Activated T-cell treated with anti-CD3 and anti-CD28 coated beads, Interleukin-2, amount 50 U/mL, for 1 hour (primary cell): ENCODE measurements around the gene AUNIP.

Source experiments
- DNase-seq: peaks from one replicate; pipeline ENCODE4 v3.0.0-alpha.2; 2020

AUNIP gene

DNA sequence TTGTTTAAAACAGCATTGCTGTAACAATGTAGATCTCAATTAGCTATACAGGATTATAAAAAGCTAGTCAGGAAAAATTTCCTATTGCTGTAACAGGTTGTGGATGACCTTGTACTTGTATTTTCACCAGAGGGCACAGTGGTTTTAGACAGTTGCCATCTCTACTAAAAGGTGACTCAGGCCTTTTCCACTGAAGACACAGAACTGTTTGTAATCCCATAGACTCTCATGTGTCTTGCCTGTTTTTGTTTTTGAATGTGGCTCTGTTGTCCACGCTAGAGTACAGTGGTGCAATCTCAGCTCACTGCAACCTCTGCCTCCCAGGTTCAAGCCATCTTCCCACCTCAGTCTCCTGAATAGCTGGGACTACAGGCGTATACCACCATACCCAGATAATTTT, 33.7 kb downstream of the AUNIP start:
- no peak for DNase-seq

DNA sequence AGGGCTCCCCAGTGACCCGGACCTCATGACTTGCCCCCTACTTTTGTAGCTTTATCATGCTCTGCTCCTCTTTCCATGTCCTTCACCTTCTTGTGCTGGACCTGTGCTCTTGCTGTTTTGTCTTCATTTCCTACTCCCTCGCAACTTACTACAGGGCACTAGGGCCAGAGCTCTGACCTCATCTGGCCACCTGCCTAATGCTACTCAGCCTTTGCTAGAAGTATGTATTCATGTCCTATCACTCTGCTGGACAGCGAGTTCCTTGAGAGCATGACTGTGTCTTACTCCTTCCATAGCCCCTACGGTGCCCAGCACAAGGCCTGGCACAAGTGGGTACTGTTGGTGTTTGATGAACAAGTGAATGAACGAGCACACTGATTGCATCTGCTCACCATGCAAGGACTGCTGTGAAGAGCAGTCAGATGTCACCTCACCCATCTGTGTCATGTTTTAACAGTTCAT, 37.6 kb downstream of the AUNIP start:
- no peak for DNase-seq

DNA sequence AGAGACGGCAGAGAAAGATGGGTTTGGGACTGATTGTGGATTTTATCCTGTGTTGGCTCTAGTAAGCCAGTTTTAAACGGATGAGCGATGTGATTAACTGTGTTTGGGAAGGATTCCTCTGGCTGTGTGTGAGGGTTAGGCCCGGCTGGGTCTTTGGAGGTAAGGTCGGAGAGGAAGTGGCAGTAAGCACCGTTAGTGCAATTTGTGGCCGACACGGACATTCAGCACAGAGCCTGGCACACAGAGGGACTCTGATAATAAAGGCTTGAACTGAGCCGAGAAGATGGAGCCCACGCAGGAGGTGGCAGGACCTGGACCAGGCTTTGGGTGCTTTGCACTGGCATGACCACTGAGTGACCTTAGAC, 38.2 kb downstream of the AUNIP start:
- DNase-seq, result no peak

DNA sequence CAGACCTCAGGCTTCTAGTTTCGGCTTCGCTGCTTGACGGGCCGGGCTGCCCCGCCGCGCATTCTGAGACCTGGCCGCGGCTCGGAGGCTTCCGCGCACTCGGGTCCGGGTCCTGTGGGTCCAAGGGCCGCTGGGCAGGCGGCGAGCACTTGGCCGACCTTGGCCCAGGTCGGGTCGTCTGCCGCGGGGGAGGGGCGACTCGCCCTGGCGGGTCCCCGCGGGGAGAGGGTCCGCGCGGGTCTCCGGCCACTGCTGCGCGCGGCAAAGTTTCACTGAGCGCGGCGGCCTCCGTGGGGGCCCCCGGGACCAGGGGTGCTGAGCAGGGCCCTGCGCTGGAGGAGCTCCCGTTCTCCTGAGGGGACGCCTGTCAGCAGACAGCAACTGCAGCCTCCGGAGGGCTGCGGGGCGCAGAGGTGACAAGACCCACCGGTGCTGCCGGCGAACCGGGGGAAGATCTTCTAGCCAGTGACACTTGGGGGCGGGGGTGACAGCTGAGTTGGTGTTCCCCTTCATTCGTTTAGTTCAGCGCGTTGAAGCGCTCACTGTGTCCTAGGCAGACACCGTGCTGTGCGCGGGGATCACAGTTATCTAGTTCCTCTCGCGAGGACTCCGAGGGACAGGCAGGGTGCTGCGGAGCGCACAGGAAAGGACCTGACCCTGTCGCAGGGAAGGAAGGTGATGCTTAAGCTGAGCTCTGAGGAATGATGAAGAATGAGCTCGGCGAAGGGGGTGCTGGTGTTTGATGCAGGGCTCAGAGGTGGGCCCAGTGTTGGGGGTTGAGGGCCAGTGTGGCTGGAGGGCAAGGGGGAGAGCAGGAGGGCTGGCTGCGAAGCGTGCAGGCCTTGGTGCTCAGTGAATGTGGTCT, 38.8 kb downstream of the AUNIP start:
- peak; percentile 71 for DNase-seq

DNA sequence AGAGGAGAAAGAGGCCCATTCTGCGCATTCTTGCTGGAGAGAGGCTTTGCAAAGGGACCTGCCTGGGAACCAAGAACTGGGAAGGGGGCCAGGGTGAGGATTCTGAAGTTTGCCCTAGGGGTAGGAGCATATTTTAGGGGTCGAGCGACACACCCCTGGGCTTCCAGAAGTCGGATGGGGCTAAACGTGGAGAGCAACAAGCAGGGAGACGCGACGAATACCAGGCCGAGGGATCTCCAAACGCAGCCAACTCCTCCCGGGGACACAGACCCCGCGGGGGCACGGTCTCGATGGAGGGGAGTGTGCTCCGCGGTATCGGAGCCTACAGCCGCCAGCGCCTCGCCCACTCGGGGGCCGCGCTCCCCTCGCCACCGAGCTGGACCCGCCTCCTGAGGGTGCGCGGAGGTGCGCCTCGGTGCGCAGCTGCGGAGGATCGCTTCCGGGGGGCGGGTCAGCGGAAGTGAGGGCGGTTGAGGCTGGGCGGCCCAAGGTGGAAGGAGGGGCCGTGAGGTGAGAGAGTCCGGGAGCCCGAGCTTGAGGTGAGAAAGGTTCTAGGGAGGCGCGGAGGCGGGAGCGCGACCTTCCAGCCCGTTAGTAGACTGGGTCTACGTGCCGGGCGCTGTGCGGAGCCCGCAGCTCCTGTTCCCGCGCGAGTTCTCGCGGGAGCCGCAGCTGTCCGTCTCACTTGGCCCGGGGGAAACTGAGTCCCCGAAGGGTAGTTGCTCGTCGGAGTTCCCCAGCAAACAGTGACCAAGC, 39.6 kb downstream of the AUNIP start, which contains the start of gene MTFR1L:
TSS of gene MTFR1L (plus strand) at position 464 of the 756 bp plus-strand sequence. CDS start 3,151 bp downstream, outside the sequence.
- peak; percentile 93 for DNase-seq

DNA sequence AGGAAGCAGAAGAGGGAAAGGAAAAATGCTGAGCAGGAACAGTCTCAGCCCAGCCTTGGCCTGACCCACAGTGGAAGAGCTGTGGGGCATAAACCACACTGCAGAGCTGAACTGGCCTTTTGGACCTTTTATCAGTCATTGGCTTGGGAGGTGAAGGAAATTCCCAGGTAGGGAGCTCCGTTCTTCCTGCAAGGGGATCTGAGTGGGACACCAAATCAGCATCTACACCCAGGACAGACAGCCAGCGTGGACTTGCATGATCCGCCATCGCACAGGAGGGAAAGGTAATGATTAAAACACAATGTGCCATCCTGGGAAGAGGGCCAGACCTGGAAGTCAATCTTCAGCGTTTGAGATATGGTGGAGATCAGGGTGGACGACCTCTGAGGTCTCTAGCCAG, 40.7 kb downstream of the AUNIP start:
- no peak for DNase-seq

DNA sequence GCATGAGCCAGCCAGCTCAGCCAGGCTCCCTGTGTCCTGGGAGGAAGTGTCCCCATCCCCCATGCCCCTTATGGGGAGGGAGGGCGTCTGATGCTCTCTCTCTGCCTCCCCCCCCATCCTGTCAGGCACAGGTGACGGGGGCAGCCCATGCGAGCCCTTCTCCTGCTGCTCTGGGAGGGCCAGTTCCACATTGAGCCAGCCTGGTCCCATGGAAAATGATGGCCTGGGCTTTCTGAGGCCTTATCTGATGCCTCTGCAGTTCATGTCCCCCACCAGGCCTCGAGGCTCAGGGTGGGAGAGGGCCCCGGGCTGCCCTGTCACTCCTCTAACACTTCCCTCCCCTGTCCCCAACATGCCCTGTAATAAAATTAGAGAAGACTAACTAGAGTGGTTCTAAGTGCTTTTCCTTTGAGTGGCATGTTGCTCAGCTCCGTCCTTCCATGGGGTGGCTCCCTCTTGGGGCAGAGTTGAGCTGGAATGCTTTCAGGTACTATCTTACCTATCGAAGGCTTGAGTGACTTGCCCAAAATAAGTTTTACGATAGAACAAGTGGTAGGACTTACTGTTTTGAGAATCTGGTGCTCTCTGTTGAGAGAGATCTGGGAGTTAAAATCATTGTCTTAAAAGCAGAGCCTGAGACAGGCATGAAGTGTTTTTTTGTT, 41.3 kb downstream of the AUNIP start:
- DNase-seq, result no peak

DNA sequence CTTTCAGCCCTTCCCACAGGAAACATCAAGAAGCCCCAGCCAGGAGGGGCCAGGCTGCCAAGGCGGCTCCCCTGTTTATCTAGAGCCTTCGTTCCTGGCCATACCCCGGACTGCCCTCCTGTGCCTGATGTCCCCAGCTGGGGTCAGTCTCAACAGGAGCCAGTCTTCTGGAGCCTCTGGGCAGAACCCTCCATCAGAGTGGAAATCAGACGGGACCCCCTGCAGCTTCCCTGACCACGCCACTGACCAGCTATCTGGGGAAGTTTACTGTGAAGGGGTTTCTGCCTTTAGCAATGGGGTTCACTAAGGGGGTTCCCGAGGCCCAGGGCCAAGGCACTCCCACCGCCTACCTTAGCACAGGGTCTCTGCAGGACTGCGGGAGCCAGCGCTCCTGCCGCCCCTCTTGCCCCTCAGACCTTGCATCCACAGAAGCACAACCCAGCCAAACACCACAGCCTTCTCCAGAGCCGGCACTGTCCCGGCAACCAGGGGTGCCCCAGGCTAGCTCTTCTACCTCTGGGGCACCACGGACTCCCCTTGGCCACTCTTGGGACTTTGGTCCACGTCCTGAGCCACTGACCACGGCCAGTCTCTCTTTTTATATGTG, 43.0 kb downstream of the AUNIP start:
- DNase-seq, result no peak

DNA sequence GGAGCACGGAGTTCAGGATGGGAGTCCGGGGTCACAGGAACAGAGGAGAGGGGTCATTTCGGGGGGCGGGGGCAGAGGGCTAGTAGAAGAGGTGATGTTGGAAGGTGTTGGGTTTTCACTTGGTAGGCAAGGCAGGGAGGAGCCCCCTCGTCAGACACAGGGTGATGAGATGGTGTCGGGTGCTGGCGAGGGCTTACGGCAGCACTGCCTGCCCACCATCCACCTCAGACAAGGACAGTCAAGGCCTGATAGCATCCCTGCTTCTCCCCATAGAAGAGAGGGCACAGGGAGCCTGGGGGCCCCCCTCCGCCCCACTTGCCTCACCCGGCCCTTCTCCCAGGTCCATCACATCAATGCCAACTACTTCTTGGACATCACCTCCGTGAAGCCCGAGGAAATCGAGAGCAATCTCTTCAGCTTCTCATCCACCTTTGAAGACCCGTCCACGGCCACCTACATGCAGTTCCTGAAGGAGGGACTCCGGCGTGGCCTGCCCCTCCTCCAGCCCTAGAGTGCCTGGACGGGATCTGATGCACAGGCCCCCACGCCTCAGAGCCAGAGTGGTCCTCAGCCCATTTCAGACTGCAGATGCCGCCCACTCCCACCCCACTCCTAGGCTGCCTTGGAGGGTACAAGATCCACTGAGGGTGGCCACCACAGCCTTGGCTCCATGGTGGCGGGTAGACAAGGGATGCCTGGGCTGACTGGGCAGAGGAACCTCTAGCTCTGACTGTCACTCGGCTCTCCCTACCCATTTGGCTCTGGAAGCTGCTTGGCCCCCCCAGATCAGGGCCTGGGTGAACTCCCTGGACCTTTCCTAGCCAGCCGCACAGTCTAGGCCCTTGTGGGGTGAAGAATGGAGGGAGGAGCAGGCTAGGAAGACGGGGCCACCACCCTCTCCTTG, 43.8 kb downstream of the AUNIP start:
- DNase-seq, result no peak

DNA sequence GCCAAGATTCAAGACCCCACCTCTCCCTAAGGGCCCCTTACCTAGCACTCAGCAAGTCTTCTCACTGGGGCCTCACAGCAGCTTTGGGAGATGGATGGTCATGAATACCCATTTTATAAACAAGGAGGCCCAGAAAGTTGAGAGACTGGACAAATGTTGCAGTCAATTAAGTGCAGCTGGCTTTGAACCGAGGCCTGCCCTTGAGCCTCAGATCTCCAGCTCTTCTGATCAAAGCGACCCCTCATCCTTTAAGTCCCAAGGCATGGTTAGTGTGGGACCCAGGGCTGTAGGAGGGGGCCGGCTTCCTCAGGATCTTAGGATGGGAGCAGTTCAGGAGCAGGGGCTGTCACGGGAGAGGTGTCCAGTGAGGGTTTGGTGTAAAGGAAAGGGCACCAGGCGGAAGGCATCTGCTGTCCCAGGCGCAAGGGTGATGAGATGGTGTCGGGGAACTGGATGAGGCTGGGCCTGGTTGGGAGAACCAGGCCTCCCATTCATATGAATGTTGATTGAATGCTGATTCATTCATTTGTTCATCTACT, 44.6 kb downstream of the AUNIP start:
- no peak for DNase-seq

DNA sequence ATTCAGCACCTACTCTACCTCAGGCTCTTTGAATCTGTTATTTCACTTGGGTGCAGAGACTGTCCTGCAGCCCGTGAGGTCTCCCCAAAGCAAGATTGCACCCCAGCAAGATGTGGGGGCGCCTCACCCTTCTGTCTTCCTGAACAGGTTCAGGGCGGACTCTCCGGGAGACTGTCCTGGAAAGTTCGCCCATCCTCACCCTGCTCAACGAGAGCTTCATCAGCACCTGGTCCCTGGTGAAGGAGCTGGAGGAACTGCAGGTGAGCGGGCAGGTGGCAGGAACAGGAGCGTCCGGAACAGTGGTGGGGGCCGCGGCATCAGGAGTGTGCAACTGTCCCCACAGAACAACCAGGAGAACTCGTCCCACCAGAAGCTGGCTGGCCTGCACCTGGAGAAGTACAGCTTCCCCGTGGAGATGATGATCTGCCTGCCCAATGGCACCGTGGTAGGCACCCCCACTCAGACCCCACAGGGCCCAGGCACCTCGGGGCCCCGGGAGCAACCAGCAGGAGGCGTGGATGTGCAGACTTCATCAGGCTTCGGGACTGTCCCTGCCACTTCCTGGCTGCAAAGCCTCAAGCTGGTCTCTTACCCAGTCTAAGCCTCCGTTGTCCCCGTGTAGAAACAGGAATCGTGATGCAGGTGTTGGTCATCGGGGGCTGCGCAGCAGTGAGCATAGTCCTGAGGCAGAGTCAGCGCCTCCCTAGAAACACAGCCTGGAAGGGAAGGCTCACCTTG, 45.4 kb downstream of the AUNIP start:
- no peak for DNase-seq

DNA sequence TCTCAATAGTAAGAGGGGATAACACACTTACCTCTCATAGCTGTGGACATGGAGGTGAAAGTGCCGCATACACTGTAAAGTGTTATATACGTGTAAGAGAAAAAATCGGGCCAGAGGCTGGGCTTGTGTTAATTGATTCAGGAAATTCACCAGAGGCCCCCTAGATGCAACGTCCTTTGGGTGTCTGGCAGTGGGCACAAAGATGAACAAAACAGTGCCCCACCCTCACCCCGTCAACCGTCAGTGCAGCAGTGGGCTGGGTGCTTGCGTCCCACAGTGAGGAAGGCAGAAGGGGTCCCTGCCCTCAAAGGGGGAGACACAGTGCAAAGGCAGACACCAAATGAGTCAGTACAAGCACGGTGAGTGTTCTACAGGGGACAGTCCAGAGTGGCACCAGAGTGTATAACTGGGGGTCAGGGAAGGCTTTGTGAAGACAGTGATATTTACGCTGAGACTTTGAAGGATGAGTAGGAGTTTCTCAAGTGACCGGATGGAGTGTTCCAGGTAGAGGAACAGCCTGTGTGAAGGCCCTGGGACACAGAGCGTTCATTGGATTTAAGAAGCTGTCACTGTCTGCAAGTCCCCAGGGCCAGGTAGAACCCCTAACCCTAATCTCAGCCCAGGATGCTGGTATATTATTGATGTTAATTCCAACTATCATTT, 46.1 kb downstream of the AUNIP start:
- no peak for DNase-seq

DNA sequence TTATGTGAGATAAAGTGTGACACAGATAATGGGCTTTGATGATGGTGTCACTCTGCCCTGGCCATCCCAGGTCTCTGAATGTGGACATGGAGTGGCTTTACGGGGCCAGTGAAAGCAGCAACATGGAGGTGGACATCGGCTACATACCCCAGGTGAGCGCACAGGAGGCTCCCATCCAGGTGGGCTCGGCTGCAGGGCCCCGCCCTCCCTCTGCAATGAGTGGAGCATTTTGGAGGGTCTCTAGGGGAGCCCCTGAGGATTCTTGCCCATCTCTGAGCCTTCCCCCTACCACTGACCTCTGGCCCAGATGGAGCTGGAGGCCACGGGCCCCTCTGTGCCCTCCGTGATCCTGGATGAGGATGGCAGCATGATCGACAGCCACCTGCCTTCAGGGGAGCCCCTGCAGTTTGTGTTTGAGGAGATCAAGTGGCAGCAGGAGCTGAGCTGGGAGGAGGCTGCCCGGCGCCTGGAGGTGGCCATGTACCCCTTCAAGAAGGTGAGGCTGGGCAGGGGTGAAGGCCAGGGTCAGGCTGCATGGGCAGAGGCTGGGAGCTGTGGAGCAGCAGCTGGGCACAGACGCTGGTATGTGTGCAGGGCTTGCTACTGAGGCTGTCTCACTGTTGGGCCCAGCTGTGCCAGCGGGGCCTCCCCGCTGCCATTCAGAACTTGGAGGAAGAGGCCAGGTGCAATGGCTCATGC, 47.7 kb downstream of the AUNIP start:
- no peak for DNase-seq

DNA sequence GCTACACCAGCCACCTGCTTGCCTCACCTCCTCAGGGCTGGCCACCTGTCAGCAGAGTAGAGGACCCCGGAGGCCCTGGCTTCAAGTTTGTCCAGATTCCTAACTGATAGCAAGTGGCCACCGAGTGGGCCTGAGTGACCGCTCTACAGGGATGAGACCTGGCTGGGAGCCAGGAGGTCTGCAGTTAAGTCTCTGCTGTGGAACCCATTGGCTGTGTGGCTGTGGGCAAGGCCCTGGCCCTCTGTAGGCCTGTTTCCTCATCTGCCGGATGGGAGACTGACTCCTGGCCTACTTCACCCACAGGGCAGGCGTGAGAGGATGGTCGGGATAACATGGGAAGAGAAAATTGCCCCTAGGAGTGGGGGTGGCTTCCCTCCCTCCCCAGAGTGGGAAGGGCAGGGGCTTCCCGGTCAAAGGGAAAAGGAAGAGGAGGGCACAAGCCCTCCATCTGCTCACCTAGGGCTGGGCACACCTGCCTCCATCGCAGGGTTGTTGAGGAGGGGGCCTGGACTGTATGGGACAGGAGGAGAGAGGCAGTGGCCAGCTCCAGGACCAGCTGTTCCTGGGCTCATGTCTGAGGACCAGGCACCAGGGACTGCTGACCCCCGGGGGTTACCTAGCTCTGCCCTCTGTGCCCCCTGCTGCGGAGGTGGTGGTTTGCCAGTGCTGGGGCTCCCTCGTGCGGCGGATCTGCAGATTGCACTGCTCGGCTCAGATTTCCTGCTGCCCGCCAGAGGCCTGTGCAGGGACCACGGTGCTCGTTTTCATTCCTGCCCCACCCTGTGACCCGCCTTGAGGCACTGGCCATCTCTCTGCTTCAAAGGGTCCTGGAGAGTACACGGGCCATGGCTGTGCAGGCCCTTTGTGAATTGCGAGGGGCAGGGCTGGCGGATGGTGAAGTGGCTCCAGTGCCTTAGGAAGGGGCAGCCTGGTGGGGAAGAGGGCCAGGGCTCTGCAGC, 48.6 kb downstream of the AUNIP start:
- peak; percentile 86 for DNase-seq

DNA sequence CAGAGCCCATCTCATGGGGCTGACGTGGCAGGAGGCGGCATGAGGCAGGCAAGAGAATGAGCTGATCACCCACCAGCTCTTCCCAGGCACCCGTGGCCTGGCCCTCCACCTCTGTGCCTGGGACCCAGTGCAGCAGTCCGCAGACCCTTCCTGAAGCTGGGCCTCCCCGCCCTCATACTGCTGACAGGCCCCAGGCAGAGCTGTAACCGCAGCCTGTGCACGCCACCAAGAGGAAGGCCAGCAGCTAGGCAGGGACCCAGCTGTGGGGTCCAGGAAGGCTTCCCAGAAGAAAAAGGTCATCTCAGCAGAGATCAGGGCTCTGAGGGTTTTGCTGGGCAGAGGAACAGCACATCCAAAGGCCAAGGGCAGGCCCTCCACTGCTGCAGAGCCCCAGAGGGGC, 49.3 kb downstream of the AUNIP start:
- no peak for DNase-seq

DNA sequence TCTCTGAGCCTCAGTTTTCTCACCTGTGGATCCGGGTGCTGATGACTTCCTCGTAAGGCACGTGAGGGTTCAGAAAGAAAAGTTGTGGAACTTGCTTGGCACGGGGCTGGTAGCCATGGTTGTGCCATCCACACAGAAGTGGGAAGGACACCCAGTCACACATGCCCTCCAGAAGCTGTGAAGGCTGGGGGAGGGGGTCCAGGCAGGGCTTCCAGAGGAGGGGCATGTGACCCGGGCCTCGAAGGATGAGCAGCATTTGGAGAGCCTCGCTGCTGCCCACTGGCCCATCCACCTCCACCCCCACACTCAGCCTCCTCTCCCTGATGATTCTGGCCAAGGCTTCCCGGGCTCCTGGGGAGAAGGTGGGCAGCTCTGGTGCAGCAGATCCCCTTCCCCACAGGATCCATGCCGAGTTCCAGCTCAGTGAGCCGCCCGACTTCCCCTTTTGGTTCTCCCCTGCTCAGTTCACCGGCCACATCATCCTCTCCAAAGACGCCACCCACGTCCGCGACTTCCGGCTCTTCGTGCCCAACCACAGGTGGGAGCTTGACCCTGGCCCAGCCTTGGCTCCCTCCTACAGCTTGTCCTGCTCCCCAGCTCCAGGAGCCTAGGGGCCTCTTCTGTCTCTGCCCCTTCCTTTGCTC, 49.9 kb downstream of the AUNIP start:
- no peak for DNase-seq

DNA sequence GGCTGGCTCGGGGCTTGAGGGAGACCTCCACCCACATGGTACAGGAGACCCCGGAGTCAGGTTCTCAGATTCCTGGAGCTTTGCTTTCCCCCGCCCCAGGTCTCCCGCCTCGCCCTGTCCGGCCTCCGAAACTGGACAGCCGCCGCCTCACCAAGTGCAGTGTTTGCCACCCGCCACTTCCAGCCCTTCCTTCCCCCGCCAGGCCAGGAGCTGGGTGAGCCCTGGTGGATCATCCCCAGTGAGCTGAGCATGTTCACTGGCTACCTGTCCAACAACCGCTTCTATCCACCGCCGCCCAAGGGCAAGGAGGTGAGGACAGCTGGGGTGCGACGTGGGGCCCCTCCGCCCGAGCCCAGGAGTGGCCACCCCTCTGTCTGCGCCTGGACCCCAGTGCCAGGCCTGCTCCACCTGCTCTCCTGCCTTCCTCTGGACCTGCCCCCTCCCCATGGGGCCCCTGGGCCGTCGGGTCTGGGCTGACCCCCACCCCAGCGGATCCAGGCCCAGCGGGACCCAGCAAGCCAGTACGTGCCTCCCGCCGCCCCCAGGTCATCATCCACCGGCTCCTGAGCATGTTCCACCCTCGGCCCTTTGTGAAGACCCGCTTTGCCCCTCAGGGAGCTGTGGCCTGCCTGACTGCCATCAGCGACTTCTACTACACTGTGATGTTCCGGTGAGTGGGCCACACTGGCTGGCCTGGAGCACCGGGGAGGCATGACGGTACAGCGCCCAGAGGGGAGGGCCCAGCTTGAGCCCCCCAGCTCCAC, 50.6 kb downstream of the AUNIP start:
- no peak for DNase-seq
